Osteoblast (primary cell): ENCODE data around the gene CARD10. TPM values are rescaled to one million over a fixed set of nuclear protein-coding genes. Genes with fewer than 3 reads are reported as not detected.
A peak's percentile ranks its signal among the peaks of the same experiment; 100 is the strongest.

Experiments used
- DNase-seq: peaks from one replicate; pipeline ENCODE4 v3.0.0; 2011; ENCODE audit warnings: low spot score, mixed read lengths; ENCODE audit not compliant: insufficient read length; ENCODE audit errors: missing footprints
- H2AFZ ChIP-seq: 2 replicates; pipeline ENCODE4 v1.6.0; 2011; ENCODE audit warnings: mild to moderate bottlenecking, low read length
- H3K27ac ChIP-seq: 2 replicates; pipeline ENCODE4 v1.5.1; 2011; ENCODE audit warnings: mild to moderate bottlenecking, low read depth, low read length, moderate library complexity
- H3K27me3 ChIP-seq: 2 replicates; pipeline ENCODE4 v1.6.0; 2012; ENCODE audit warnings: mild to moderate bottlenecking, control low read depth, inconsistent platforms, low read length, moderate library complexity; ENCODE audit not compliant: insufficient read depth
- H3K36me3 ChIP-seq: 2 replicates; pipeline ENCODE4 v1.5.1; 2011; ENCODE audit warnings: mild to moderate bottlenecking, low read length, control low read depth, moderate library complexity; ENCODE audit not compliant: insufficient read depth
- H3K4me1 ChIP-seq: 2 replicates; pipeline ENCODE4 v1.5.1; 2011; ENCODE audit warnings: mild to moderate bottlenecking, low read length, control low read depth, moderate library complexity; ENCODE audit not compliant: insufficient read depth
- H3K4me2 ChIP-seq: 2 replicates; pipeline ENCODE4 v1.6.0; 2011; ENCODE audit warnings: mild to moderate bottlenecking, low read length; ENCODE audit not compliant: insufficient read depth
- H3K4me3 ChIP-seq: fragments of 200-600 bp; sonication (generic); 3 replicates; pipeline ENCODE4 v1.5.1; 2012; ENCODE audit warnings: mild to moderate bottlenecking, low read length, inconsistent platforms; ENCODE audit not compliant: insufficient read depth
- H3K79me2 ChIP-seq: 2 replicates; pipeline ENCODE4 v1.6.0; 2012; ENCODE audit warnings: mild to moderate bottlenecking, low read length, control low read depth, inconsistent platforms; ENCODE audit not compliant: insufficient read depth
- H3K9me3 ChIP-seq: 2 replicates; pipeline ENCODE4 v1.5.1; 2011; ENCODE audit warnings: low read depth, low read length, control low read depth
- H4K20me1 ChIP-seq: 2 replicates; pipeline ENCODE4 v1.6.0; 2012; ENCODE audit warnings: mild to moderate bottlenecking, low read length, control low read depth; ENCODE audit not compliant: insufficient read depth
- CTCF ChIP-seq: IDR thresholded peaks from 2 replicates; pipeline ENCODE4 v1.5.1; 2011; ENCODE audit warnings: mild to moderate bottlenecking, low read depth, low read length, moderate library complexity; ENCODE audit errors: extremely low read depth
- total RNA-seq: library from RNA; depleted of rRNA; stranded (reverse); fragments of >200 nt; gene quantifications from 2 replicates; pipeline ENCODE4 v1.2.3, GENCODE V29; 2012

Gene CARD10
- total RNA-seq, 1 donor = 11.9 TPM

- Histone ChIP-seq H3K4me3 (no peak overlapping the region), H3K27me3 (no peaks in the 10 kb centered on the region), H2AFZ (no peak overlapping the region), H3K27ac (no peak overlapping the region), H3K79me2 (no peaks in the 10 kb centered on the region), H3K9me3 (no peaks in the 10 kb centered on the region), H4K20me1 (no peaks in the 10 kb centered on the region), H3K4me2 (peak overlapping the region; percentile 68), H3K36me3 (peaks cover 3% of the 10 kb centered on the region), H3K4me1 (peaks cover 10% of the 10 kb centered on the region)
- TF ChIP-seq CTCF = no peak
- peak; percentile 62 for DNase-seq
Observed at GRCh38 chr22:37485395-37486223, 33.6 kb downstream of the CARD10 start.

- Histone ChIP-seq H3K4me1 (peaks cover 10% of the 10 kb centered on the region), H3K79me2 (no peaks in the 10 kb centered on the region), H3K27ac (no peak overlapping the region), H3K4me2 (no peak overlapping the region), H3K9me3 (no peaks in the 10 kb centered on the region), H3K4me3 (no peak overlapping the region), H3K36me3 (no peaks in the 10 kb centered on the region), H2AFZ (no peak overlapping the region), H4K20me1 (no peaks in the 10 kb centered on the region), H3K27me3 (no peaks in the 10 kb centered on the region)
- peak; percentile 45 for DNase-seq
- no peak for TF ChIP-seq CTCF
Observed at GRCh38 chr22:37484480-37485394, 34.5 kb downstream of the CARD10 start.

GRCh38 chr22:37483050-37483449 is 36.2 kb downstream of the CARD10 start:
- H3K36me3 ChIP-seq = no peaks in the 10 kb centered on the region
- no peak overlapping the region for H3K4me2 ChIP-seq
- H3K27me3 ChIP-seq = no peaks in the 10 kb centered on the region
- H3K27ac ChIP-seq = no peak overlapping the region
- no peak overlapping the region for H3K4me3 ChIP-seq
- H3K4me1 ChIP-seq = peaks cover 10% of the 10 kb centered on the region
- no peaks in the 10 kb centered on the region for H4K20me1 ChIP-seq
- peak overlapping the region; percentile 35 for H2AFZ ChIP-seq
- H3K79me2 ChIP-seq = no peaks in the 10 kb centered on the region
- peak; percentile 18 for DNase-seq
- no peak for TF ChIP-seq CTCF
- H3K9me3 ChIP-seq = no peaks in the 10 kb centered on the region

- DNase-seq = no peak
- Histone ChIP-seq H3K4me2 (no peak overlapping the region), H3K36me3 (no peaks in the 10 kb centered on the region), H4K20me1 (no peaks in the 10 kb centered on the region), H3K4me1 (peaks cover 10% of the 10 kb centered on the region), H3K4me3 (no peak overlapping the region), H3K9me3 (no peaks in the 10 kb centered on the region), H3K79me2 (no peaks in the 10 kb centered on the region), H3K27ac (no peak overlapping the region), H3K27me3 (no peaks in the 10 kb centered on the region), H2AFZ (no peak overlapping the region)
- TF ChIP-seq CTCF = no peak
Observed at GRCh38 chr22:37482244-37482643, 37.0 kb downstream of the CARD10 start.
